NOMO-1 treated with DMSO at 0.1 percent for 48 hours (cell line): ENCODE results near the gene UGT1A9.

Experiments
- DNase-seq: peaks from one replicate; lab custom pipeline; 2025; ENCODE audit not compliant: unreplicated experiment; lab: John Stamatoyannopoulos, UW

UGT1A9 gene

DNA sequence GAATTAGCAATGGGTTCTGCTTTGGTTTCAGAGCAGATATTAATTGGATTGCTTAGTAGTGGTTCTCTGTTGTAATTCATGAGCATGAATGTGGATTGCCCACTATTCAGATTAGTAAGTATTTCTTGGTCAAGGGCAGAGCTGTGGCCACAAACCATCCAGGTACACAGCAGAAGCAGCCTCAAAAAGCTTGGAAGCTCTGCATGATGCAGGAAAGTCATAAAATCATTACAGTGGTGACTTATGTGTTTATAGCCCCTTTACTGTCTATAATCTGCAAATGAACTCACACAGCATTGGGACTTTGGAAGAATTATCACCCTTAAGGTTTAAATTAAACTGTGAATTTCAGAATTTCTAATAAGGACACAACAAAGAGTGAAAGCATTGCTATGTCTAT lies 86.4 kb downstream of the UGT1A9 start:
- no peak for DNase-seq

DNA sequence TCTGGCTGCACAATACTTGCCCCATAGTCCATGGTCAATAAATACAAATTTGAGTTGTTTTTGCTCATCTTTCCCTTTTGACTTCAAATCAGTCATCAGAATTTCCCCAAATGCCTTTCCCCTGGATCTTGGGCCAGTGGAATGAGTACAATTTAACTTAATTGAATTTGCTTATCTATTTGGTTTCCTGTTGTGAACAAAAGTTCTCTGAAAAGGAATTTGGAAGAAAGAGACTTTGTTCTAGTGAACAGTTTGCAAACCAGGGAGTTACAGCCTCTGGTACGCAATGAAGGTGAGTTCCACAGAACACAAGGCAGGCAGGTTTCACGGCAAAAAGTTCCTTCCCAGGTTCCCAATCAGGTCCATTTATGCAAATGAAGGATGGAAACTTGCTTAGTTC lies 87.2 kb downstream of the UGT1A9 start:
- no peak for DNase-seq

DNA sequence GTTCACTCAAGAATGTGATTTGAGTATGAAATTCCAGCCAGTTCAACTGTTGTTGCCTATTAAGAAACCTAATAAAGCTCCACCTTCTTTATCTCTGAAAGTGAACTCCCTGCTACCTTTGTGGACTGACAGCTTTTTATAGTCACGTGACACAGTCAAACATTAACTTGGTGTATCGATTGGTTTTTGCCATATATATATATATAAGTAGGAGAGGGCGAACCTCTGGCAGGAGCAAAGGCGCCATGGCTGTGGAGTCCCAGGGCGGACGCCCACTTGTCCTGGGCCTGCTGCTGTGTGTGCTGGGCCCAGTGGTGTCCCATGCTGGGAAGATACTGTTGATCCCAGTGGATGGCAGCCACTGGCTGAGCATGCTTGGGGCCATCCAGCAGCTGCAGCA lies 88.3 kb downstream of the UGT1A9 start, which contains the start of gene UGT1A1:
Gene UGT1A1 (plus strand): TSS at position 228 of the 400 bp plus-strand sequence. CDS start 18 bp downstream, at position 246.
- DNase-seq = no peak

DNA sequence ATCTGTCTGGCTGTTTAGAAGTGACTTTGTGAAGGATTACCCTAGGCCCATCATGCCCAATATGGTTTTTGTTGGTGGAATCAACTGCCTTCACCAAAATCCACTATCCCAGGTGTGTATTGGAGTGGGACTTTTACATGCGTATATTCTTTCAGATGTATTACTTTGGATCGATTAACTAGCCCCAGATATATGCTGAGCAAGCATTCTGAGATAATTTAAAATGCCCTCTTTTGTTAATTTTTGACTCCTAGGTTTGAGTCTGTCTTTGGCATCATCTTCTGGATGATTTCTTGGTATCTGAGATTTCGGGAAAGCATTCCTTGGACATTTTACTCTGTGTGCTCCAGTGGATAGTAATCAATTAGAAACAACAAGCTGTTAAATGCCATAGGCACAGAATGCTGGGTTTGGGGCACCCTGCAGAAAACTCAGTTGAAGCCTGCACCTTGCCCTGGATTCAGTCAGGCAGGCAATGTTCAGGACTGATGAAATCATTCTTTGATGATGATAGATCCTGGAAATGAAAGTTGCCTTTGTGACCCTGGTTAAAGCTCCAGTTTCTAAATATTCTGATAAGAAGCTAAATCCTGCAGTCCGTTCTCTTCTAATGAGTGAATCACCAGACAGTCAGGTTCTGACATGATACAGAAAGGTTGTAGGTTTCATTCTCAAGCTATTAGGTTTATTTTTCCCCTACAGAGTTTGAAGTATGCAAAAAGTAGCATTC lies 89.5 kb downstream of the UGT1A9 start:
- DNase-seq = no peak

DNA sequence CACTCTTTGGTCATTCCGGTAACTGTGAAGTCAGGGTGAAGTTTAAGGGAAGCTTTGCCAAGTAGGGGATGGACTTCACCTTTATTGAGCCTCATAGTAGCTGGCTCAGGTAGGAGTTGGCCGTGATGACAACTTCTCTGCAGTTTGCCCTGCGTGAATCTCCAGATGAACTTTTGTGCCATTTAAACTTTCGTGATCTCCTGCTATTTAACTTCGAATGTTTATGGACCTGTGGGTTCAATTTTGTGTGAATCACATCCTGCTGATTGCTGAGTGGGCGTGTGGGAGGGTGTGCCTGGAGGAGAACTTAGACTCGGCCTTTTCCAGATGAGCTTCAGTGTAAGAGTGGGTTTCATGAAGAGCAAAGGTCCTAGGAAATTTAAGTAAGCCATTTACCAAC lies 92.6 kb downstream of the UGT1A9 start:
- no peak for DNase-seq

DNA sequence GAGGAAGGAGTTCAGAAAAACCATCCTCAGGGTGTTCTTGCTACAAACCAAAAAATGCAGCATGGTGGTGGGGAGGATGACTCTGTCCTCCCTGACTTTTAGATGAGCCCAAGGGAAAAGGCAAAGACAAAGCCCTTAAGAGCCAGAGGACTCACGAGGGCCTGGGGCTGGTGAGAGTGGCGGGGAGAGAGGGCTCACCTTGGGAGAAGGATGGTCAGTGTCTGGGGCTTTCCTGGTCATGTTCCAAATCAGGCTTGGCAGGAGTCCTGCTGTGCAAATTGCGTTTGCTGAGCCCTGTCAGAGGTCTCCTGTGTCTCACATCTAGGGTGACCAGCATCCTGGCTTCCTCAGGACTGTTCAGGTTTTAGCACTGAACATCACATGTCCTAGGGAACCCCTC lies 93.1 kb downstream of the UGT1A9 start:
- no peak for DNase-seq

DNA sequence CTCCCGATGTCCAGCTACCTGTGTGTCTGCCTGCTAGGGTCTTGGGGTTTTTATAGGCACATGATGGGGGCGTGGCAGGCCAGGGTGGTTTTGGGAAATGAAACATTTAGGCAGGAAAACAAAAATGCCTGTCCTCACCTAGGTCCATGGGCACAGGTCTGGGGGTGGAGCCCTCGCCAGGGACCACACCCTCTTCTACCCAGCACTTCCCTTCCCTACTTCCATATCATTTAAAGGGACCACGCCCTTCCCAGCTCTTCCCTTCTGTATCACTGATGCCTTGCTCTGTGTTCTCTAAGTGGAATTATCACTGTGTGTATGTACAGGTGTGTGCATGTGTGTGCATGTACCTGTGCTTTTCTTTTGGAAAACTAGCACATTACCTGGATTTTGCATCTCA lies 94.7 kb downstream of the UGT1A9 start:
- DNase-seq = no peak

DNA sequence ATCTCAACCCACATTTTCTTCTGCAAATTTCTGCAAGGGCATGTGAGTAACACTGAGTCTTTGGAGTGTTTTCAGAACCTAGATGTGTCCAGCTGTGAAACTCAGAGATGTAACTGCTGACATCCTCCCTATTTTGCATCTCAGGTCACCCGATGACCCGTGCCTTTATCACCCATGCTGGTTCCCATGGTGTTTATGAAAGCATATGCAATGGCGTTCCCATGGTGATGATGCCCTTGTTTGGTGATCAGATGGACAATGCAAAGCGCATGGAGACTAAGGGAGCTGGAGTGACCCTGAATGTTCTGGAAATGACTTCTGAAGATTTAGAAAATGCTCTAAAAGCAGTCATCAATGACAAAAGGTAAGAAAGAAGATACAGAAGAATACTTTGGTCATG lies 96.4 kb downstream of the UGT1A9 start:
- DNase-seq = no peak

DNA sequence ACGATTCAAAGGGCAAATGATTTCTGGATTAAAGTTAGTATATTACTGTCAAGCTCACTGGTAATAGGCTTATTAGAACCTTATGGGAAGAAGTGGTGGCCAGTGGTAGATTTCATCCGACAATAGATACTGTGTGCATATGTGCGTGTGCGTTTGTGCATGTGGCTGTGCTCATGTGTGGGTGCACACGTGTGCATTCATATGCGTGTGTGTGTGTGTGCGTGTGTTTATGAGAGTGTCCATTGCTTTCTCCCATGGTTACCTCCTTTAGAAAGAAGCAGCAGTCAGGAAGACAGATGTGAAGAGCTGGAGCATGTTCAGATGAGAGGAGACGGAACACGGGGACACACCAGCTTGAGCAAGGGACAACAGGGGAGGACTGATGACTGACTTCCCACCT lies 97.6 kb downstream of the UGT1A9 start:
- no peak for DNase-seq

DNA sequence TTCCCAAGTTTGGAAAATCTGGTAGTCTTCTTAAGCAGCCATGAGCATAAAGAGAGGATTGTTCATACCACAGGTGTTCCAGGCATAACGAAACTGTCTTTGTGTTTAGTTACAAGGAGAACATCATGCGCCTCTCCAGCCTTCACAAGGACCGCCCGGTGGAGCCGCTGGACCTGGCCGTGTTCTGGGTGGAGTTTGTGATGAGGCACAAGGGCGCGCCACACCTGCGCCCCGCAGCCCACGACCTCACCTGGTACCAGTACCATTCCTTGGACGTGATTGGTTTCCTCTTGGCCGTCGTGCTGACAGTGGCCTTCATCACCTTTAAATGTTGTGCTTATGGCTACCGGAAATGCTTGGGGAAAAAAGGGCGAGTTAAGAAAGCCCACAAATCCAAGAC lies 100.5 kb downstream of the UGT1A9 start:
- no peak for DNase-seq

DNA sequence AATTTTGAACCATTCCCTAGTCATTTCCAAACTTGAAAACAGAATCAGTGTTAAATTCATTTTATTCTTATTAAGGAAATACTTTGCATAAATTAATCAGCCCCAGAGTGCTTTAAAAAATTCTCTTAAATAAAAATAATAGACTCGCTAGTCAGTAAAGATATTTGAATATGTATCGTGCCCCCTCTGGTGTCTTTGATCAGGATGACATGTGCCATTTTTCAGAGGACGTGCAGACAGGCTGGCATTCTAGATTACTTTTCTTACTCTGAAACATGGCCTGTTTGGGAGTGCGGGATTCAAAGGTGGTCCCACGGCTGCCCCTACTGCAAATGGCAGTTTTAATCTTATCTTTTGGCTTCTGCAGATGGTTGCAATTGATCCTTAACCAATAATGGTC lies 100.9 kb downstream of the UGT1A9 start:
- no peak for DNase-seq

DNA sequence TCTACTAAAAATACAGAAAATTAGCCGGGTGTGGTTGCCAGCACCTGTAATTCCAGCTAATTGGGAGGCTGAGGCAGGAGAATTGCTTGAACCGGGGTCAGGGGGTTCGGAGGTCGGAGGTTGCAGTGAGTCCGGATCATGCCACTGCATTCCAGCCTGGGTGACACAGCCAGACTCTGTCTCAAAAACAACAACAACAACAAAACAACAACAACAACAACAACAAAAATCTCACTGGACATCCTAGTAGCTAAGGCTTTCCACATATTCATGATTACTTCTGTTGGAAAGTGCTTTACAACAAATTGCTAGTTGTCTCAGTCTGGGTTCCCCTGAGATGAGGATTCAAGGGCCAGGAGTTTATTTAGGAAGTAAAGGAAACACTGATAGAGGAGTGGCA lies 102.2 kb downstream of the UGT1A9 start:
- DNase-seq = no peak

DNA sequence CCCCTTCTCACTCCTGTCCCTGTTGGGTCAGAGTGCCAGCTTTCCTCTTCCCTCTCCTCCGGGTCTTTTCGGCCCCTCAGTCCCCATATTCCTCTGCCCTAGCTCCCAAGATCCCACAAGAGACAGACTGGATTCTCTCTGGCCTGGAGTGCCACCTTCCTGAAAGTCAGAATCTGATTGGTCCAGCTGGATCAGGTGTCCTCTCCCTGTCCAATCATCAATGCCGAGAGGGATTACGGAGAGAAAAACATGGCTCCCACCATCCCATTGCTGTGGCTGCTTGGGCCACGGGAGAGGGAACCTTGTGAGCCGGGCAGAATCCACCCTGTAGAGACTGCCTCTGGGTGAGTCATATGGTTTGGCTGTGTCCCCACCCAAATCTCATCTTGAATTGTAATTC lies 103.7 kb downstream of the UGT1A9 start:
- DNase-seq = no peak

DNA sequence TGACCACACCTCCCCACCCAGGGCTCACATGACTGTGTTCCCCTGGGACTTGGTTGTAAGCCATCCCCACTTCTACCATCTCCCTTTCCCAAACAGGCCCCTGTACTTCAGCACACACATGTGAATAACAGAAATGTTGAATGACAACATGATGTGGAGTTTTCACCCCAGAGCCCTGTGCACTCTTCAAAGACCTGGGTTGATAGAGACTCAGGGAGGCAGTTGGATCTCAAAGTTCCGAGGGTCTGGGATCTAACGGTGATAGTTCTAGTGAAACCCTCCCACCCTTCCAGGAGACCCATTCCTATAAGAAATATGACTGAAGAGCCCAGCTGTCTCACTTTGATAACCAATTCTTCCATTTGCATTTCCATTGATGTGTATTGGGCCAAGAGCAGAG lies 106.3 kb downstream of the UGT1A9 start, which contains the start of gene MROH2A:
Gene MROH2A (plus strand): TSS at position 301 of the 400 bp plus-strand sequence. CDS start 1,029 bp downstream, outside the sequence.
- no peak for DNase-seq

DNA sequence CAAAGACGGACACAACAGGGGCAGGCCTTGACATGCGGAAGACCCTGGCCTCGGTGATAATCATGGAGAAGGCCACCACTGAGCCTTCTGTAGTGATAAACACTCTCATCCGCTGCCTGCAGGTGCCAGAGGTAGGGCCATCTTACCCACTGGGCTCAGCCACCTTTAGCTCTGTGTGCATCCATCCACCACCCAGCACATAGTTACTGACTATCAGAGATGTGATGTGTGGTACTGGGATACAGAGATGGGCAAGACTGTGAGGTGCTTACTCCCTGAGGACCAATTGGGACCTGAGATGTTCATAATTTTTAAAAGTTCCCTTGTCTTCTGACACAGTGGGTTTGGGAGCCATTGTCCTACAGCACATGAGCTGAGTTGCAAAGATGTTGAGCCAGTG lies 108.0 kb downstream of the UGT1A9 start:
- DNase-seq = no peak

DNA sequence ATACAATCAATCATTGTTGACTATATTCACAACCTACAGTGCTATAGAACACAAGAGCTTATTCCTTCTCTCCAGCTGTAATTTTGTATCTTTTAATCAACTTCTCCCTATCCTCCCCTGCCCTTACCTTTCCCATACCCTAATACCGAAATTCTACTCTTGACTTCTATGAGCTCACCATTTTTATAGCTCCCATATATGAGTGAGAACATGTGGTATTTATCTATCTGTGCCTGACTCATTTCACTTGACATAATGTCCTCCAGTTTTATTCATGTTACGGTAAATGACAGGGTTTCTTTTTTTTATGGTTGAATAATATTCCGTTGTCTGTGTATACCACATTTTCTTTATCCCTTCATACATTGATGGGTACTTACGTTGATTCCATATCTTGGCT lies 109.1 kb downstream of the UGT1A9 start:
- DNase-seq = no peak

DNA sequence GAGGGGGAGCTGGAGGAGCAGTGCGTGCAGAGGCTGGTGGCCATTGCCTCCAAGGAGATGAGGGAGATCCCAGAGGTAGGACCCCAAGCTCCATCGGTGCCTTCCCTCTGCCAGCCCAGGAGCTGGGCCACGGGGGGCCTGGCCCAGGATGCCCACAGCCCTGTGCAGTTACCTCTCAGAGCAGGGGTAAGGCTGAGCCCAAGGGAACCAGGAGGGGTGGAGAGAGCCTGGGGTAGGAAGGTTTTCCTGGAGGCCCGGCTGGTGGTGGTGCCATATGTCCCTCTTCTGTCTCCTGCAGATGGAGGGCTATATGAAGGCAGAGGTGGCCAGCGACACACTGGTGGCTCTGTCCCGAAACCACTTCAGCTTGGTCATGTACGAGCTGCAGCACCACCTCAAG lies 117.9 kb downstream of the UGT1A9 start:
- no peak for DNase-seq

DNA sequence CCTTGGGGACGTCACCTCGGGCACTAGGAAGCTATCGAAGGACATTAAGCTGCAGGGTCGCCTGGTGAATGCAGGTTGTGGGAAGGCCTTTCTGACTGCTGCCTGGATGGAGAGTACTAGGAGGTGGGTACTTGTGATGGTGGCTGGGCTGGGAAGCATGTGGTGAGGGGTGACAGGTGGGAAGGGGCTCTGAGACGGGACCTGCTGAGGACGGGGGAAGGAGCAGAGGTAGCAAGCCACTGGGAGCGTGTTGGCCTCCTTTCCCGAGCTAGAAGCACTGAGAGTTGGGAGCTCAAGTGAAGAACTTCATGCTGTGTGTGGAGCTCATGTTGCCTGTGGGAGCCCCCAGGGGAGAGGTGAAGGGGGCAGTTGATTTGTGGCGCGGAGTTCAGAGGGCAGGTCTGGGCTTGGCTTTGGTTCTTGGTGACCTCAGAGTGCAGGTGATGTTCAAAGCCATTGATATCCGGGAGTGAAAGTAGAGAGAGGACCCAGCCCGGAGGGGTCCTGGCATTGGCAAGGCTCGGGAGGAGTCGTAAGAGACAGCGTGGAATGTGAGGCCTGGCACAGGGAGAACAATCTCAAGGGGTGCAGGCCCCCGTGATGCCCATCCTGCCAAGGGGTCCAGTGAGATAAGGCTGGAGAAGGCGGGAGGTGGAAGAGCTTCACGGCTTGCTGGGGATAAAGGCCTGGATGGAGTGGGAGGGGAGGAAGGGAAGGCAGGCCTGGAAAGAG lies 119.6 kb downstream of the UGT1A9 start:
- no peak for DNase-seq

DNA sequence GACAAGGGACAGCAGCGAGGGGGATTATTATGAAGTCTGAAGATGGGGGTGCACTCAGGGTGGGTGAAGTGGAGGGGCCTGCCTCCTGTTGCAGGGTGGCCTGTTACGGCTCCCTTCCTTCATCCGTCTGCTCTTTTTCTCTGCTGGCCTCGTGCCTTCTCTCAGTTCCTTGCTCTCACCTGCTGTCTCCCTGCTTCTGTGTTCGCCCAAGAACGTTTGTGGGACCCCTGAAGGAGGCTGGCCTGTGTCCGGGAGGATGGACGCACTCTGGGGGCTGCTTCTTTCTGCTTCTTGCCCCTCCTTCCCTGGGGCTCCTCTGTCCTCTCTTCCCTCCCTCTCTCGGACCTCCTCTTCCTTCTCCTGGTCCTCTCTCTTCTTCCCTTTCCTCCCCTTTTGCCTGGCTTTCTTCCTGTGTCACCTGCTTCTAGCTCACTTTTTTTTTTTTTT lies 120.2 kb downstream of the UGT1A9 start:
- no peak for DNase-seq

DNA sequence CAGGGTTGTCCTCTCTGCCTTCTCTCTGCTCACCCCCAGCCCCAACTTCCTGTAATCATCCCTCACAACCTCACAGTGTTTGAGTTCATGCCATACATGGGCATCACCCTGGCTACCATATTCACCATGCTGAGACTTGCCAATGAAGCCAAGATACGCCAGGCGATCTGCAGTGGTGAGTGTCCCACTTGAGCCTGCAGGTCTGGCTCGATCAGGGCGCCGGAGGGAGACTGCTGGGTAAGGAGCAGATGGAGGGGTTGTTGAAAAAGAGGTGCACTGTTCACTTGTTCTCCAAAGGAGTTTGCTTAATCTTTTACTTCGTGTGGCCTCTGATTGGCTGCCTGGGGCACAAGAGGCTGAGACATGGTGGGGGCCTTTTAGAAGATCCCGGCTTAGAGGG lies 121.0 kb downstream of the UGT1A9 start:
- no peak for DNase-seq

DNA sequence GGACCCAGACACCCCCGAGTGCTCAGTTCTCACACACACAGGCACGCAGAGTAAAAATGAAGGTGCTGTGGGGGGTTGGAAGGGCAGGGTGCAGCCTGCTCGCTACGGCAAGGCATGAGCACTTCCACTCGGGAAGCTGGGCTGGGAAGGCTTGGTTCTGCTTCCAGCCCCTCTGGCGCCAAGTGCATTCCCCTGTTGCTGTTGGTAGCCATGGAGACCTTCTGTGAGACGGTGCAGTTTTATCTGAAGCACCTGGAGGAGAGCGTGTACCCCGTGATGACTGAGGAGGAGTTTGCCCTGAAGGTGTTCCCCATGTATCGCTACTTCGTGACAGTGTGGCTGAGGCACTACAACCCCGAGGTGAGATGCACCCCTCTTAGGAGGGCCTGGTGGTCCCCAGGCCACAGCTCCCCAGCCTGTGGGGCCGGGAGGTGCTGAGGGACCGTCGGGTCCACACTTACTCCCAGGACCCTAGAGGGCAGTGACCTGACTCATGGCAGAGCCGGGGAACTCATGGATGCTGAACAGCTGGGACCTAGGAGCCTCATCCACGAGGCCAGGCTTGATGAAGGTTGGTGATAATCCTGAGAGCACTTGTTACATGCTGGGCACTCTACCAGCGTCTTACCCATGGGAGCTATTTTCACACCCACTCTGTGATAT lies 121.9 kb downstream of the UGT1A9 start:
- no peak for DNase-seq

DNA sequence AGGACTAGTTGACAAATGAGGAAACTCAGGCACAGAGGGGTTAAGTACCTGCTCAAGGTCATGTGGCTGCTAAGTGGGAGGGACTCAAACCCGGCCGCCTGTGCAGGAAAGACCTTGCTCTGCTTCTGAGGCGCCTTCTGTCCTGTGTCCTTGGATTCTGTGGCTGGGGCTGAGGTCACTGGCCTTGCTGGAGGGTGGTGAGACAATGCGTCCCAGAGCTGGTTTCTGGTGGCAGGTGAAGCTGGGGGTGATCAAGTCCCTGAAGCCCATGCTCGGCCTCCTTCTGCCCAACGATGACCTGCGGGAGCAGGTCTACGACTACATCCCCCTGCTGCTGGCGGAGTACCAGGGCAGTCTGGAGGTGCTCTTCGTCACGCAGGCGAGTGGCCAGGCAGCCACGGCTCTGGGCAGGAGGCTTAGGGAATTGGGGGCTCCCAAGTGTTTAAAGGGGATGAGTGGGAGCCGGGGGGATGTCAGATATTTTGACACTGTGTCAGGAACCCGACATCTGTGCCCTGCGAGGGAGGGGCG lies 122.5 kb downstream of the UGT1A9 start:
- DNase-seq = no peak
